Measurements from ENCODE around the gene SERGEF. TPM values are rescaled to one million over a fixed set of nuclear protein-coding genes. Genes with fewer than 3 reads are reported as not detected.

SERGEF gene
- total RNA-seq, 4 donors from 2014 or later, result 17.1 to 39.3 (median 33.1) TPM

DNA sequence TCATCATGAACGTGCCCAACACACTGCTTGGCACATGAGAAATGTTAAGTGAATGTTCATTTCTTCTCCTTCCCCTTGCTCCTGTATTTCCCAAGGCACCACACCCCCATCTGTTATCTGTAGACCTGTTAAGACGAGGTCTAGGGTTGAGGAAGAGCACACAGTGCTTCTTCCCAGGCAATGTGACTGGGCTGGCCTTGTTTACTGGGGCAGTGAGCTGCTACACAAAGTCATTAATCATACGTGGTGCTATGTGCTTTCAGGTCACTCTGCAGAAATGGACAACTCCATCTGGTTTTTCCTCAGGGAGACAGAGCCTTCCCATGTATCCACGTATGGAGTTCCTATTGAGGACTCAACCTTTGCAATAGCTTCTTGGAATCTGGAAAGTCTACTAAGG lies 159.6 kb downstream of the SERGEF start:
- H3K4me3 ChIP-seq (ENCODE audit: low read depth, poor library complexity, severe bottlenecking), result no peak overlapping the region
- intact Hi-C loops (cut with DNase I; ENCODE audit: low total_unique reads), result no loop called here
- TF ChIP-seq, protein P1, sequence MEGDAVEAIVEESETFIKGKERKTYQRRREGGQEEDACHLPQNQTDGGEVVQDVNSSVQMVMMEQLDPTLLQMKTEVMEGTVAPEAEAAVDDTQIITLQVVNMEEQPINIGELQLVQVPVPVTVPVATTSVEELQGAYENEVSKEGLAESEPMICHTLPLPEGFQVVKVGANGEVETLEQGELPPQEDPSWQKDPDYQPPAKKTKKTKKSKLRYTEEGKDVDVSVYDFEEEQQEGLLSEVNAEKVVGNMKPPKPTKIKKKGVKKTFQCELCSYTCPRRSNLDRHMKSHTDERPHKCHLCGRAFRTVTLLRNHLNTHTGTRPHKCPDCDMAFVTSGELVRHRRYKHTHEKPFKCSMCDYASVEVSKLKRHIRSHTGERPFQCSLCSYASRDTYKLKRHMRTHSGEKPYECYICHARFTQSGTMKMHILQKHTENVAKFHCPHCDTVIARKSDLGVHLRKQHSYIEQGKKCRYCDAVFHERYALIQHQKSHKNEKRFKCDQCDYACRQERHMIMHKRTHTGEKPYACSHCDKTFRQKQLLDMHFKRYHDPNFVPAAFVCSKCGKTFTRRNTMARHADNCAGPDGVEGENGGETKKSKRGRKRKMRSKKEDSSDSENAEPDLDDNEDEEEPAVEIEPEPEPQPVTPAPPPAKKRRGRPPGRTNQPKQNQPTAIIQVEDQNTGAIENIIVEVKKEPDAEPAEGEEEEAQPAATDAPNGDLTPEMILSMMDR (IDR thresholded peaks at IDR 0.05), result no peak
- TF ChIP-seq POLR2A (IDR thresholded peaks at IDR 0.05), result no peak
- DNase-seq (ENCODE audit: low spot score in 2 of 2), result no peak
- WGBS, 2 donors, result 74 to 81% methylated on average over 4 of the region's 4 CpGs

DNA sequence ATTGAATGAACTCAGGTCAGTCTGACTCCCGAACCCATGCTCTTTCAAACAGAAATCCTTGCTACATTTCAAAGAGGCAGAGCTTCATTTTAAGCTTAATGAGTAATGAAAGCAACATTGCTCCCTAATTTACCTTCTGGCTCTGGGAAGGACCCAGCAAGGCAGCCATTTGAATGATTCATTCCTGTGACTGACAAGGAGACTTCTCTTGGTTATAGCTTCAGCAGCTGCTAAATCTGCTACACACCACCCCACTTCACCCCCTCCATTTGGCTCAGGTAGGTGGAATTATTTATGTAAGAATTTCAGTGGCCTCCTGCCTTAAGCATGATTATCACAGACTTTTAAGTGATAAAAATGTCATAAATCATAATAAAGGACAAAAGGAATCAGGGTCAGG lies 160.6 kb downstream of the SERGEF start:
- 58 to 68% methylated on average over 1 of the region's 1 CpG for WGBS, 2 donors
- intact Hi-C loops (cut with DNase I; ENCODE audit: low total_unique reads), result no loop called here
- TF ChIP-seq, protein P1 (IDR thresholded peaks at IDR 0.05), result no peak
- TF ChIP-seq POLR2A (IDR thresholded peaks at IDR 0.05), result no peak
- no peak overlapping the region for H3K4me3 ChIP-seq (ENCODE audit: low read depth, poor library complexity, severe bottlenecking)
- DNase-seq (ENCODE audit: low spot score in 2 of 2), result no peak

DNA sequence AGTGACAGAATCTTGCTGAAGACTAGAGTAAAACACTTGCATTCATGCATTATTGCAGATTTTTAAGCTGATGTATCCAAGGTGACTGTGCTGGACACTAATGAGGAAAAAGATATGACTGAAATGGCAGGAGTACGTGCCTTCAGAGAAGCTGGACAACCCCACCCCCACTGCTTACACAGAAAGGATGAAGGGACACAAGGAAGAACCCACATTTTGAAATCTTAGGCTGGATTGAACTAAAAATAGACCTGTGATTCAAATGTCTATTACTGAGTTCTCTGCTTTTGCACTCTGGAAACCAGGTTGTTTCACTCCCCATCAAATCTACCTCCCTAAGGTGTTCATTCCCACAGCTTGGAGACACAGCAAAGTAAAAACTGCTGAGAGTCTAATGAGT lies 161.2 kb downstream of the SERGEF start:
- 97 to 100% methylated on average over 1 of the region's 1 CpG for WGBS, 2 donors
- TF ChIP-seq POLR2A (IDR thresholded peaks at IDR 0.05), result no peak
- TF ChIP-seq, protein P1 (IDR thresholded peaks at IDR 0.05), result no peak
- H3K4me3 ChIP-seq (ENCODE audit: low read depth, poor library complexity, severe bottlenecking), result no peak overlapping the region
- DNase-seq (ENCODE audit: low spot score in 2 of 2), result no peak
- intact Hi-C loops (cut with DNase I; ENCODE audit: low total_unique reads), result no loop called here

DNA sequence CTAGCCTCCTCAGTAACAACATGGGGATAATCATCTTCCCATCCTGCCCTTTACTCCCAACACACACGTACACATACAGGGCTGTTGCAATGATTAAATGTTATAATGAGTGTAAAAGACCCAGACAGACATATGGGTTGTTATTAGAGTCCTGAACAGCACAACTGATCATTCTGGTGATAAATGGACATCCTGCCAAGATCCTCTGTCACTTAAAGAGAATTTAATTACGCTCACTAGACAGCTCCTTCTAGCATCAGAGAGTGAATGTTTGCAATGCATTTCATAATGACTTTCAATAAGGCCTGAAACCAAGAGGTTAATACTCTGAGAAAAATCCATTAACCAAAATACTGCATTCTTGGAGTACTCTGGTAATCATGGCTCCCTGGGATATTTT lies 162.5 kb downstream of the SERGEF start:
- intact Hi-C loops (cut with DNase I; ENCODE audit: low total_unique reads), result no loop called here
- TF ChIP-seq, protein P1 (IDR thresholded peaks at IDR 0.05), result no peak
- no peak for TF ChIP-seq POLR2A (IDR thresholded peaks at IDR 0.05)
- 98% methylated on average over 2 of the region's 2 CpGs for WGBS, 2 donors
- no peak overlapping the region for H3K4me3 ChIP-seq (ENCODE audit: low read depth, poor library complexity, severe bottlenecking)
- no peak for DNase-seq (ENCODE audit: low spot score in 2 of 2)

DNA sequence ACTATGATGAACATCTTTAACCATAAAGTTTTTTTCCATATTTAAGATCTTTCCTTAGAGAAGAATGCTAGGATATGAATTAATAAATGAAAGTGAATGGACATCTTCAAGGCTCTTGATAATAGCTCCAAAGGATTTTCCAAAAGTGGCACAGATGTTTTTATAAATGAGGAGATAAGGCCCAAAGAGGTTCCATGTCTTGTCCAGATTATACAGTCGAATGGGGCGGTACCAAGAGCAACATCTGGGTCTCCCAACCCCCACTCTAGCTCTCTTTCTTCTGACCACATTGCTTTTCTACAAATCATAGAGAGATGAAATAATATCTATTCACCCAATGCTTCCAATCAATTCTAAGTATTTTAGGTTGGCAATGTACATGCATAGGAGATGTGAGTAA lies 164.1 kb downstream of the SERGEF start:
- intact Hi-C loops (cut with DNase I; ENCODE audit: low total_unique reads), result no loop called here
- 87 to 98% methylated on average over 2 of the region's 2 CpGs for WGBS, 2 donors
- DNase-seq (ENCODE audit: low spot score in 2 of 2), result no peak
- no peak for TF ChIP-seq POLR2A (IDR thresholded peaks at IDR 0.05)
- TF ChIP-seq, protein P1 (IDR thresholded peaks at IDR 0.05), result no peak
- H3K4me3 ChIP-seq (ENCODE audit: low read depth, poor library complexity, severe bottlenecking), result no peak overlapping the region

DNA sequence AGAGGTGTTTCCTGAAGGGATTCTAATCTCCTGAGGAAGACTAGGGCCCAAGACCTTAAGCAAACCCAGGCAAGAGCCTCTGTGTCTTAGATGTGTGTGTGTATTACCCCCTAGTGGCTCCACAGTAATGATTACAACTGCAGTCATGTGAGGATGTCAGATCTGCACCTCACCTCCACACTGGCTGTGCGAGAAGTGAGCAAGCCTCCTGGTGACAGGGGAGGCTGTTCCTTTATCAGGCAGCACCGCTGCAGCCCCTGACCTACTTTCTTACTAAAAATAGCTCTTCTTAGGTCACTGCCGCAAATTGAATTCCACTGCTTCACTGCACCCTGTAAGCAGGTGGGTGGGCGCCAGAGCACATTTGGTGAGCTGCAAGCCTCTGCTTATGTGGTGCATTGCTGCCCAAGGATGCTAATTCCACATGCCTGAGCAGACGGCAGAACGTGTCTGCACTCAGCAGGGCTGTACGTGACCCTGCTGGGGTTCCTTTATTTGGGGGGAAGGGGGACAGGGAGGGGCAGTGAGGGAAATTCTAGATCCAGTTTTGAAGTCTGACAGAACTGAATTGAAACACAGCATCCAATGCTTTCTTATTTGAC lies 165.9 kb downstream of the SERGEF start:
- intact Hi-C loops (cut with DNase I; ENCODE audit: low total_unique reads), result no loop called here
- no peak for TF ChIP-seq POLR2A (IDR thresholded peaks at IDR 0.05)
- TF ChIP-seq, protein P1 (IDR thresholded peaks at IDR 0.05), result no peak
- WGBS, 2 donors, result 66 to 70% methylated on average over 7 of the region's 7 CpGs
- no peak overlapping the region for H3K4me3 ChIP-seq (ENCODE audit: low read depth, poor library complexity, severe bottlenecking)
- DNase-seq (ENCODE audit: low spot score in 2 of 2), result no peak
